Measurements from ENCODE around the gene UCKL1.

UCKL1 gene

DNA sequence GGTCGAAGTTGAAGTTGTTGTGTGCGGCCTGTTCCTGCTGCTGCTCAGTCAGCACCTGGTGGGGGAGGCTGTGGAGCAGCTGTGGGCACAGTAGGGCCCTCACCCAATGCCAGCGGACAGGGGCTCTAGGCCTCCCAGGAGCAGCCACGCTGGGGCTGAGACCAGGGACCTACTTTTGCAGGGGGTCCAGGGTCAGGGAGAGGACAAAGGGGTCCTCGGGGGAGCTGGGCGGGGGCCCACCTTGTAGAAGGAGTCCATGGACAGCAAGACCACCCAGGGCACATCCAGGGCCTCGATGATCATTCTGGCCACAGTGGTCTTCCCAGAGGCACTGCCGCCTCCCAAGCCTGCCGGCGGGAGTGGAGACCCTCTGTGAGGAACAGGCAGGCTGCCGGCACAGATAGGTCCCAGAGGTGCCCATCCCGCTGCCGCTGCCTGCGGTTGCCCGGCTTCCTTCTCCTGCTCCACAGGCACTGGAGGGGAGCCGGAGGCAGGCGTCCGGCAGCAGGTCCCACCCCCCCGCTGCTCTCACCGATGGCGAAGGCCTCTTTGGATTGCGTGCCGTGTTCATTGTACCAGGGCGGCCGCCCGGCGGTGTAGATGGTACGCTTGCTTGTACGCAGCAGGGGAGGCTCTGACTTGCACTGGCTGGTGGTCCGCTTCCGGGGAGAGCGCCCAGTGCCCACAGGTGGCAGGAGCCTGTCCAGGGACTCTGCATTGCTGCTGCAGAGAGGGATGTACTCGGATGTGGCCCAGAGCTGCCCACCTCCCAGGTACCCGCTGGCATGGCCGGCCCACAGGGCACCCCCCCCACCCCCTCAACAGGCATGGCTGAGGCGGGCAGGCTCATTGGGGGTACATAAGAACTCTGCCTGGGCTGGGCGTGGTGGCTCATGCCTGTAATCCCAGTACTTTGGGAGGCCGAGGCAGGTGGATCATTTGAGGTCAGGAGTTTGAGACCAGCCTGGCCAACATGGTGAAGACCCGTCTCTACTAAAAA lies 10.0 kb downstream of the UCKL1 start:
- FAIRE-seq (no peak), DNase-seq (ENCODE audit: extremely low spot score, insufficient read length, low read depth) (no peak)

DNA sequence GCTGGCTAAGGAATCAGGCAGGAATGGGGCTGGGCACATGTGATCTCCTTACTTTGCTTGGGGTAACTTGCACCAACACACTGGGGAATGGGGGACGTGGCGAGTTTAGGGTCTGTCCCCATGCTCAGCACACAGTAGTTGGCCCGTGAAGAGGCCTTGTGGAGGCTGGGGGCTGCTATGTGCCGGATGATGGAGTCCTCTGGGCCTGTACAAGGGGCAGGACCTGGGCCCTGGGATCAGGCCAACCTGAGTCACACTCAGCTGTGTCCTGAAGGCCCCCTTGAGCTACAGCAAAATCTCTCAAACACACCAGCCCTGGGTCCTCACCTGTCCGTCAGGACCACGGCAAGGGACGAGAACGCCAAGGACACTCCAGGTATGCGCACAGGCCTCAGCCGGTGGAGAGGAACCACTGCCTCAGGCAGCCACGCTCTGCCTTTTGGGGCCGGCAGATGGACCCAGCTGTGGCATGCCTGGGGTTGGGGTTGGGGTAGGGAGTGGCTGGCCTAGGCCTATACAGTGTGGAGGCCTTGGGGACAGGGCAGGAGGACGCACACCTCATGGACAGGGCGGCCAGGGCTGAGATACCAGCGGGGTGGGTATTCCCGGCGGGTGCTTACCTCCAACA lies 11.1 kb downstream of the UCKL1 start:
- no peak for DNase-seq (ENCODE audit: extremely low spot score, insufficient read length, low read depth)
- FAIRE-seq, result no peak

DNA sequence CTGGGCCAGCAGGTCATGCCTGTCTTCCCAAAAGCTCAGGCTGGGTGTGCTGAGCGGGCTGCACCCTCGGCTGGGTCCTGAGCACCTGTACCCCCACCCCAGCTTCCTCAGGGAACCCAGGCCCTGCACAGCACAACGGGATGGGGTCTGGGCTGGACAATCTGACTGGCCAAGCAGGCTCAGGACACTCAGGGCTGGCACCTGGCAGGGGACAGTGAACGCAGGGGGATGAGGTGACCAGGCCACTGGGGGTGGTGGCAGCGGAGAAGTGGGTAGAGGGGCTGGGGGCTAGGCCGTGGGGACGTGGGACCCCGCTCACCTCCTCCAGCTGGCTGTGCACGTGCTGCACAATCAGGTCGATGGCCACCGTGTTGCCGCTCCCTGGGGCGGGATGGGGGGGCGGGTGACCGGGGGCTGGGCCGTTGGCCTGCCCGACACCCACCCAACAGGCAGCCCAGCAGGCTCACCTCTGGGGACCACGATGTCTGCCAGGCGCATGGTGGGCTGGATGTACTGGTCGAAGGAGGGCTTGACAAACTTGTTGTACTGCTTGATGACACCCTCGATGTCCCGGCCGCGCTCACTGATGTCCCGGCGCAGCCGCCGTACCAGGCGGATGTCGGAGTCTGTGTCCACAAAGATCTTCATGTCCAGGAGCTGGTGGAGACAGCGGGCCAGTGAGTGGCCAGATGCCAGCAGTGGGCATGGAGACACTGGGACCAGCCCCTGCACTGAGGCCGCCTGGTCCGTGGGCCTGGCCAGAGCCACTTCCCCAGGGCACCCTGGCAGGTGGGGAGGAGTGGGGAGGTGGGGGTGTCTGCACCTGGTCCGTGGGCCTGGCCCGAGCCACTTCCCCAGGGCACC lies 11.9 kb downstream of the UCKL1 start:
- no peak for FAIRE-seq

DNA sequence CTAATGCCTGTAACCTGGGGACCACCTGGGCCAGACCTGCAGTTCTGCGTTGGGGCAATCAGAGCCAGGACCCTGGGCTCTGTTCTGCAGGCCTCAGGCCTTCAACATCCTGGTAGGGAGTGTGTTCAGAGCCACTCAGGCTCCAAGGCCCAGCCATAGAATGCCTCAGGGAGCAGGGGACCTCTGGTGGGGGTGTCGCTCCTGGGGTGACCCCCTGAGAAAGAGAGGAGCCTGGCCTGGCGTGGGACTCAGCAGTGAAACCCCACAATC lies 12.5 kb downstream of the UCKL1 start:
- DNase-seq (ENCODE audit: extremely low spot score, insufficient read length, low read depth) (no peak), FAIRE-seq (no peak)

More for the DNA sequence above, 11.9 kb downstream of the UCKL1 start:
- no peak for DNase-seq (ENCODE audit: extremely low spot score, insufficient read length, low read depth)

DNA sequence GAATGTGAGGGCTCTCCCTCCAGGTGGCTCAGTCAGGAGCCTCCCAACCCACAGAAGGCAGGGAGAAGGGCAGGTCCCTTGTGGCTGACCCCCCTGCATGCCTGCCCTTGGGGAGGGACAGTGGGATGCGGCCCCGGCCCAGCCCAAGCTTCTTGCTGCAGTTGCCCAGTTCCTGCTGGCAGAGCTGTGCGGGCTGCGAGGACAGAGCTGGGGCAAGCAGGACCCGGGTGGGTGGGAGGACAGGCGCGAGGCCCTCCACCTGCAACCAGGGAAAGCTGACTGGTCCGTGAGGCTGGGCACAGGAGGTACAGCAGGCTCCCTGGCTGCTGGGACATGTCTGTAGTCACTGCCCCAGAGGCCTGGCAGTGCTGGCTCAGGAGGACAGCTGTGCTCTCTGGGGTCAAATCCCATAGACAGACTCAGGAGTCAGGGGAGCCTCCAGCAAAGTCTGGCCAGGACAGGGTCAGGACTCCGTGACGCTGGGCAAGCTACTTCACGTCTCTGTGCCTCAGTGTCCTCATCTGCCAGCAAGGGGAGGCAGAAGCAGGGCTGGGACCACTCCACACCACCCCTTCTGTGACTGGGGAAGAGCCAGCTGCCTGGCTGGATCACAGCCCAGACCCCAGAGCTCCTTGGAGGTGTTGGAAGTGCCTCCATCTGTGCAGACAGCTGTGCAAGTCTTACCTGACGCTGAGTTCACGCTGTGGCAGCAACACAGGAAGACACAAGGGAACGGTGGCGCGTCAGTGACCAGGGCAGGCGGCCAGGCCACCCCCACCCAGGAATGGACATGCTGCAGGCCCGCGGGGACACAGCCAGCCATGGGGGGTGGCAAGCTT lies 13.0 kb downstream of the UCKL1 start:
- FAIRE-seq, result no peak
- DNase-seq (ENCODE audit: extremely low spot score, insufficient read length, low read depth), result no peak

DNA sequence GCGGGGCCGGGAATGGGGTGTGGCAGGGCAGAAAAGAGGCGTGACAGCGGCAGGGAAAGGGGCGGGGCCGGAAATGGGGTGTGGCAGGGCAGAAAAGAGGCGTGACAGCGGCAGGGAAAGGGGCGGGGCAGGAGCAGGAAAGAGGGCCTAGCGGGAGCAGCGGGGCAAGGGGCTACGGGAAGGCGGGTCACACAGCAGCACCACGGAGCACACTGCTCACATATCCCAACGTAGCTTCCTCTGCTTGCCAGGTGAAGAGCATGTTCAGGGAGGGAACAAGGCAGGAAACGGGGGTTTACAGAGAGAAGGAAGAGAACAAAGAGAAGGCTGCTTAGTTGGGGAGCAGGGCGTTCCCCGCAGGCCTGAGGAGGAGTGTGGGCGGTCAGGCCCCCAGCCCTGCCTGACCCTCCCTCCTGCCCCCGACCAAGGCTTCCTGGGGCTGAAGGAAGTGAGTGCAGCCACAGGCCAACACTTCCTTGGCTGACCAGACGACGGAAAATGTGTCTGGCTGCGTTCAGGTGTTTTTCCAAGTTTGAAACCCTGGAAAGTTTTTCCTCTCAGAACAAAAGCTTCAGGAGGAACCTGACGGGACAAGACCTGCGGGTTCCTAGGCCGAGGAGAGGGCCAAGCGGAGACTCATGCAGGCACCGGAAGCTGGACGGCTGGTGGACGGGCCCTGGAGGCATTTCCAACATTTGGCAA lies 13.8 kb downstream of the UCKL1 start:
- DNase-seq (ENCODE audit: extremely low spot score, insufficient read length, low read depth) (peak; percentile 44), FAIRE-seq (peak; percentile 80)

DNA sequence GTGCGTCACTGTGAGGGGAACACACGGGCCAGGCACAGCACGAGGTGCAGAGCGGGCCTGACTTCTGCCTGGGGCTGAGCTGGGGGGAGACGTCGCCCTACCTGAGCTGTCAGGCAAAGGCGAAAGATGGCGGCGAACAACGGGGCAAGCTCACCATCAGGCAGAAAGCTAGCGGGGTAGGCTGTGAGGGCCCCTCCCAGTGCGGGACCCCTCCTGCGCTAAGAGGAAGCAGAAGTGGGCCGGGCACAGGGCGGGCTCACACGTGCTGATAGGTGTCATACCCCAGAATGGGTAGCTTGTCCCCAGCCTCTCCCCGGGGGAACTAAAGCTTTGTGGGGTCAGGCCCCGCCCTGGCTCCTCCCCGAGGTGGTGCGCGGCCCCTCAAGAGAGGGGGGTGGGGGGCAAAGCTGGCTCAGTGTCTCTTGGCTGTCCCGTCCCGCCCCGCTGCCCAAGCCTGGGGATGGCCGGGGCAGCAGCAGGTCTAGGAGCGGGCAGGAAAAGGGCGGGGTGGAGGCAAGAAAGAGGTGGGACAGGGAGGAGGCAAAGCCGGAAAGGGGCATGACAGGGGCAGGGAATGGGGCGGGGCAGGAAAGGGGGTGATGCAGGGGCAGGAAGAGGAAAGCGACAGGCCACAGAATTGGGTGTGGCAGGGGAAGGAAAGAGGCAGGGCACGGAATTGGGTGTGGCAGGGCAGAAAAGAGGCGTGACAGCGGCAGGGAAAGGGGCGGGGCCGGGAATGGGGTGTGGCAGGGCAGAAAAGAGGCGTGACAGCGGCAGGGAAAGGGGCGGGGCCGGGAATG lies 14.7 kb downstream of the UCKL1 start:
- FAIRE-seq, result peak; percentile 71
- DNase-seq (ENCODE audit: extremely low spot score, insufficient read length, low read depth), result peak; percentile 58

DNA sequence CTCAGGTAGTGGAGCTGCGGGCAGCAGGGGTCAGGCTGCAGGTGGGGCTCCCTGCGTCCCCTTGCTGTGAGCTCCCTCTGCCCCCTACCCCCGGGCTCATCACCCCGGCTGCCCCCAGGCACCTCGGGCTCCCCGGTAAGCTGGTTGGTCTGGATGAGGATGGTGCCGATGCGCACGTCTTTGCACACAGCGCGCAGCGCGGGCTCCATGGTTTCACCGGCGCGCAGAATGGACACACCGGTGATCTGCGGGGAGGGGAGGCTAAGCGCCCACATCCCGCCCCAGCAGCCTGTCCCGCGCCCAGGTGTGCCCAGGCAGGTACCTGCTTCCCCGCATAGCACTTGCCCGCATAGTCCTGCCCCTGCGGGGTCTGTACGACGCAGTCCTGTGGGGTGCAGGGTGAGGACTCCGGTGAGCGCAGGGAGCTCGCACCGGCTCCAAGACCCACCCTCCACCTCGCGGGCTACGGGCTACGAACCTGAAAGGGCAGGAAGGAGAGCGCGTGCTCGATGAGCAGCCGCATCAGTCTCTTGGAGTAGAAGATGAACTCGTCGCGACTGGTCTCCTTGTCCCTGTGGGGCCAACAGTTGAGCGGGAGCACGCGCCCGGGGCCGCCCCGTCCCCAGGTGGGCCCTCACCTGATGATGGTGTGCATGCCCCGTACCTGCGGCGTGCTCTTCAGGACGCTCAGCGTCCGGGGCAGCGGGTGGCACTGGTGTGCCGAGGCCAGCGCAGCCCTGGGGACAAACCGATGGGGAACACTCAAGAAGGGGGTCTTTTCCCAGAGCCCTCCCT lies 15.5 kb downstream of the UCKL1 start:
- no peak for DNase-seq (ENCODE audit: extremely low spot score, insufficient read length, low read depth)
- FAIRE-seq, result no peak

DNA sequence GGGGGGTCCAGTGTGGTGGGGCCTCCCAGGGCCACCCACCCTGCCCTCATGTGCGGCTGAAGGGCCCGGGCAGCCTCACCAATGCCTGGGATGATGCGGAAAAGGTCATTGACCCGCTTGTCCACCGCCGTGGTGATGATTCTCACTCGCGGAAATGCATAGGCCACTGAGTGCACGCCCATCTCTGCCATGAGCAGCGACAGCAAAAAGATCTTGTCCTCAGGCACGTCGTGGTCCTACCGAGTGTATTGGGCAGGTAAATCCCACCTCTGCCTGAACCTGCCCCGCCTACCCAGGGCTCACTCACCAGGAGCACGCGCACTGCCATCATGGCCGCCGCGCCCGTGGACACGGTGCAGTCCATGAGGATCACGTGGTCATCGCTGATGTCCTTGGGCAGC lies 16.1 kb downstream of the UCKL1 start:
- FAIRE-seq (no peak), DNase-seq (ENCODE audit: extremely low spot score, insufficient read length, low read depth) (no peak)

DNA sequence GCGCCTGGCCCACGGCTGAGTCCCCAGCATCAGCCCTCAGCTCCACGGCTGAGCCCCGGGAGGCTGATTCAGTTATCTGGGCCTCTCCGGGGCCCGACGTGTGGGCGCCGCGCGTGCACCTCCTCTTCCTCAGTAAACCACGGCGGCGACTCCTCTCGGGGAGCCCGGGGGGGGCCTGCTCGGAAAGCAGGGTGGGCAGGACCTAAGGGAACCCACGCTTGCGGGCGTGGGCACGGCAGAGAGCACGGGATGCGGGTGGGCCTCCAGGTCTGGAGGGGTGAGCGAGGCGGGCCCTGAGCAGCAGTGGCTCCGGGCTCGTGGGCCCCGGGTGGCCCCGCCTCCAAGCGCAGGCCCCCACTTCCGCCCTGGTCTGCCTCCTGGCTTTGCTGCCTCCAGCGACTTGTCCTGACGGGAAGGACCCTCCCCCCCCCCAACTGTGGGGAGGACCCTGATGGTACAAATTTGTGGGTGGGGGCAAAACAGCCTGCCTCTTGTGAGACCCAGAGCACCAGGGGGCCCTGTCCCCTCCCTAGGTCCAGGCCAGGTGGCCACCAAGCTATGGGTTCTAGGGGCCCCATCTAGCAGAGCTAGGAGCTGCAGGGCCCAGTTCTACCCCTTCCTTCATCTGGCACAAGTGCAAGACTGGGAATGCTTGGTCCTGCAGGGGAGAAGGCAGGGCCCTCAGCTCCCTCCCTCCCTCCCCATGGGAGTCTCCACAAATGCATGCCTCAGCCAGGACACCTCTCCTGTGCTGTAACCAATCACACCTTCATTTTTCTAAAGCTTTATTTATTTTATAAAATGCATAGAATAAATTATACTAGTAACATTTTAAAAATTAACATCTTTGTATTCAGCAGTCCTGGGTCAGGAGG lies 16.9 kb downstream of the UCKL1 start:
- FAIRE-seq (no peak), DNase-seq (ENCODE audit: extremely low spot score, insufficient read length, low read depth) (no peak)

DNA sequence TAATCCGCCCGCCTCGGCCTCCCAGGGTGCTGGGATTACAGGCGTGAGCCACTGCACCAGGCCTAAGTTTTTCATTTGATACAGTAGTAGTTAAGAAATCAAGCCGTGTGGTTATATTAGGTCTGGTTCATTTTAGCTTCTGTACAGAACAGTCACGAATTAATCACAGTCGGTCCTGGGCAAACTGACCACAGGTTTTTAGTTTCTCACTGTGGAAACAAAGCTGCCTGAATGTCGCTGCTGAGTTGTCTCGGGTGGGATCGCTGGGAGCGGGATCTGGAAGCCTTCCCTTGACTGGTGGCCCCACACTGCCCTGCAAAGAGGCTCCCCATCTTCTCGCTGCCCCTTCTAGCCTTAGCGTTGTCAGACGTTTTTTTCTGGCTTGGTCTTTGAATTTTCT lies 18.6 kb downstream of the UCKL1 start:
- no peak for DNase-seq (ENCODE audit: extremely low spot score, insufficient read length, low read depth)
- FAIRE-seq, result no peak

DNA sequence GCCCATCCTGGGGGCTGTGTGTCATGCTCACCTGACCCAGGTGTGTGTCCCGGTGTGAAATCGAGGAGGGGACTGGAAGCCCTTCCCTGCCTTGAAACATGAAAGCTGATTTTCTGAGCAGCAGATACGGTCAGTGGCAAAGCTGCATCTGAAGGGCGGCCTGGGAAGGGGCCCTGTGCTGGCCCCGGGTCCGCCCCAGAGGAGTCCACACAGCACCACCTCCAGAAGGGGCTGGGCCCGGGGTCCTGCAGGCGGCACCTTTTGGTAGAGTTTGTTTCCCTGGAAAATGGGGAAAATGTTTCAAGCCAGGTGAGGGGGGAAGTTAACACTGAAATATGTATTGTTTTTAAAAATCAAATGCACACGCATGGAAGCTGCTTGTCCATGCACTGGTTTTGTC lies 20.8 kb downstream of the UCKL1 start:
- FAIRE-seq (no peak), DNase-seq (ENCODE audit: extremely low spot score, insufficient read length, low read depth) (no peak)

DNA sequence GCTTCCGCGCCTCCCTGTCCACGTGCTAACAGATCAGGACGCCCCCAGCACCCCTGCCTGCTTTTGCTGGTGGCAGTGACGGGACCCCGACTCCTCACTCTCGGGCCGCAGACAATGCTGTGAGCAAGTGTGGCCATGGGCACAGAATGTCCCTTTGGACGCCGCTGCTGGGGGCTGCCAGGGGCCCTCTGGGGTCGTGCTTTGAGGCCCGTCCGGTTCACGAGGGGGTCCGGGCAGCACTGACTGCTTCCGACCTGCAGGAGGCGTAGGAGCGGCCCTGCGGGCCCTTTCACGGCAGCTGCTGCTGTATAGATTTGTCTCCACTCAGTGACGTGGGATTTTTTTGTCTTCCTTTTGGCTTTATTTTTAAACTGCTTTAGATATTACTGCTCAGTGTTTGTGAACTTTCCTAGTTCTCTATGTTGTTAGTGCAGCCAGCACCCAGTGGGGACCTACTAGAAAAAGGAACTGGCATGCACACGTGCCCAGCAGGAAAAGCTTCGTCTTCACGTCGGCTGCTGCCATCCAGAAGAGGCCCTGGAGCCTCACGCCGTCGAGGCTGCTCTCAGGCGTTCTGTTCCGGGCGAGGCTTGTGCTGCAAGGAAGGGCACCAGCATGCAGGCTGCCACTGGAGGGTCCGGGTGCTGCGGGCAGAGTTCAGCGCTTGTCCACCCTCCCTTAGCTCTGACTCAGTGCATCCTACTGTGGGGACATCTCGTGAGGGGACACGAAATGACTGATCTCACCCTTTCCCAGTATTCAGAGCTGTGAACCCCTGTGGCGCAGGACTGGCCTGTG lies 21.7 kb downstream of the UCKL1 start:
- no peak for DNase-seq (ENCODE audit: extremely low spot score, insufficient read length, low read depth)
- no peak for FAIRE-seq

DNA sequence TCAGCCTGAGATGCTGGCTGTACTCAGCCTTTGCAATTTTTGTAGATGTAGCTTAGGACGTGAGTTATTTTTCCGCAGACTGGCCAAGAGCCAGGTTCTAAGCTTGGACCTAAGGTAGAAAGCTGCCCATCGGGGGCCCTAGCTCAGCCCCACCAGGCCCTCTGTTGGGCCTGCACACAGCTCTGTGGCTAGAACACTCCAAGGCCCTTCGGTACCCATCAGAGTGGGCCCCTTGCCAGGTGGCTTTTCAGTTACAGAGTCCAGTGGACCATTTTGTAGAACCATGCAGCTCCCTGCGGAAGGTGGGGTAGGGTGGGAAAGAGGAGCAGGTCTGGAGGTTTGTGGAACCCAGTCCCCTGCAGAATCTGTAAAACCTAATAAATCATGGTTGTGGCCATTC lies 22.6 kb downstream of the UCKL1 start:
- FAIRE-seq (no peak), DNase-seq (ENCODE audit: extremely low spot score, insufficient read length, low read depth) (no peak)

DNA sequence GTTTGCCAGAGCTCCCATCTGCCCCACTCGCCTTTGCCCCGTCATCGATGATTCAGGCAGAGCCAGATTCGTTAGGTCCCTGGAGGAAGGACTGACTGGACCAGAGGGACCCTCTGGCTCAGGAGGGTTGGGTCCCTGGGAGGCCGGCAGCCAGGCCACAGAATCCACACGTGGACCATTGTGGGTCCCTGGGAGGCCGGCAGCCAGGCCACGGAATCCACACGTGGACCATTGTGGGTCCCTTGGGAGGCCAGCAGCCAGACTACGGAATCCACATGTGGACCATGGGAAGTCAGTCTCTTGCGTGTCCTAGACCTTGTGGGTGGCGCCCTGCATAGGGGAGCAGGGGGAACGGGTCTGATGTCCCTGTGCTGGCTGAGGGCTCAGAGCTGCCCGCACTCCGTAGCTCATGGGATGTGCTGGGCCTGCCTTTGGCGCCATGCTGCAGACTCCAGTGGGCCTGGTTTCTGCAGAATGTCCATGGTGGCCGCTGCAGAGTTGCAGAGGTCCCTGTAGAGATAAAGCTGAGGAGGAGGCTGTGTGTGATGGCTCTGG lies 23.5 kb downstream of the UCKL1 start:
- no peak for DNase-seq (ENCODE audit: extremely low spot score, insufficient read length, low read depth)
- FAIRE-seq, result no peak

DNA sequence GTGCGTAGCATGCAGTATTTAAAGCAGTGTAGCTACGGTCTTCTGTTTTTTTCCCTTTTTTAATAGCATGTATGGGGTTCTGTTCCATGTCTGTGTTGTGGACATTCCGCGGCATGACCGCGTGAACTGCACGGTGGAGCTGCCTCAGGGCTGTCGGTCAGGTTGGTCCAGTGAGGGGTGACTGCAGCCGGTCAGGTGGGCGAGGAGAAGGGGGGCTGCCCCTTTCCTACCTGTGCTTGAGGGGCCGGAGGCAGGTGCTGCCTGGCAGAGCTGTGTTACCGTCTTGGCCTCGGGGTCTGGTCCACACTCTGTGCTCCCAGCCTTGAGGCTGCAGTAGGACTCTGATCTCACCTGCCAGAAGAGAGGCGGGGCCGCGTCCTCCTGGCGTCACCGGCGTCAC lies 24.5 kb downstream of the UCKL1 start:
- FAIRE-seq (no peak), DNase-seq (ENCODE audit: extremely low spot score, insufficient read length, low read depth) (no peak)
